ENCODE data around the gene HSPA12A. TPM values are rescaled to one million over a fixed set of nuclear protein-coding genes. Genes with fewer than 3 reads are reported as not detected.
"Not testable (repeated sequence)": the region's sequence is repeated elsewhere in the genome, so short reads cannot be mapped to it uniquely, and the experiment has no call there.

Gene HSPA12A
- total RNA-seq, 4 donors from 2014 or later = 6.4 to 9.9 (median 9.5) TPM

GRCh38 chr10:116715839-116716377 is 26.5 kb downstream of the HSPA12A start:
- intact Hi-C loops (cut with DNase I; ENCODE audit: low total_unique reads) = no loop called here

GRCh38 chr10:116715341-116715740 is 27.0 kb downstream of the HSPA12A start:
- intact Hi-C loops (cut with DNase I; ENCODE audit: low total_unique reads) = no loop called here
- WGBS, 2 donors = 81 to 83% methylated on average over 4 of the region's 4 CpGs
- no peak overlapping the region for H3K4me3 ChIP-seq (ENCODE audit: low read depth, poor library complexity, severe bottlenecking)
- TF ChIP-seq CTCF (IDR thresholded peaks at IDR 0.05) (no peak), POLR2A (IDR thresholded peaks at IDR 0.05) (no peak)
- no peak for DNase-seq (ENCODE audit: low spot score in 2 of 2)

More at GRCh38 chr10:116715839-116716377, 26.5 kb downstream of the HSPA12A start:
- WGBS, 2 donors = 92 to 98% methylated on average over 4 of the region's 4 CpGs
- no peak for DNase-seq (ENCODE audit: low spot score in 2 of 2)
- no peak overlapping the region for H3K4me3 ChIP-seq (ENCODE audit: low read depth, poor library complexity, severe bottlenecking)
- TF ChIP-seq POLR2A (IDR thresholded peaks at IDR 0.05) = no peak
- no peak for TF ChIP-seq CTCF (IDR thresholded peaks at IDR 0.05)

DNA sequence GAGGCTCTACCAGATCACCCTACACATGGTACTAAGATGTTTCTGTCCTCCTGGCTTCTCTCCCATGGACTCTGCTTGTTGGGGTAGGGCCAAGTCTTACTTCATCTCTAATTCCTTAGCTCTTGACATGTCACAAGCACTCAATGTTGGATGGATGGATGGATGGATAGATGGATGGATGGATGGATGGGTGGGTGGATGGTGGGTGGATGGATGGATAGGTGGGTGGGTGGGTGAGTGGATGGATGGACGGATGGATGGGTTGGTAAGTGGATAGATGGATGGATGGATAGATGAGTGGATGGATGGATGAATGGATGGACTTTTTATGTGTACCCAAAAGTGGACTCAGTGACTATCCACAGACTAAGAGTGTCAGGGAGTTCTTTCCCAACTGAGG is 28.5 kb downstream of the HSPA12A start:
- H3K4me3 ChIP-seq (ENCODE audit: low read depth, poor library complexity, severe bottlenecking) = no peak overlapping the region
- WGBS, 2 donors = 77 to 84% methylated on average over 1 of the region's 1 CpG
- TF ChIP-seq CTCF (IDR thresholded peaks at IDR 0.05) (no peak), POLR2A (IDR thresholded peaks at IDR 0.05) (no peak)
- no peak for DNase-seq (ENCODE audit: low spot score in 2 of 2)
- intact Hi-C loops (cut with DNase I; ENCODE audit: low total_unique reads) = no loop called here

GRCh38 chr10:116712989-116713543 is 29.3 kb downstream of the HSPA12A start:
- H3K4me3 ChIP-seq (ENCODE audit: low read depth, poor library complexity, severe bottlenecking) = no peak overlapping the region
- intact Hi-C loops (cut with DNase I; ENCODE audit: low total_unique reads) = no loop called here
- 69% methylated on average over 2 of the region's 2 CpGs for WGBS, 2 donors
- TF ChIP-seq CTCF (IDR thresholded peaks at IDR 0.05) = no peak
- DNase-seq (ENCODE audit: low spot score in 2 of 2) = no peak

GRCh38 chr10:116712519-116712918 is 29.8 kb downstream of the HSPA12A start:
- WGBS, 2 donors = 49 to 58% methylated on average over 3 of the region's 3 CpGs
- H3K4me3 ChIP-seq (ENCODE audit: low read depth, poor library complexity, severe bottlenecking) = no peak overlapping the region
- intact Hi-C loops (cut with DNase I; ENCODE audit: low total_unique reads) = no loop called here
- TF ChIP-seq CTCF (IDR thresholded peaks at IDR 0.05) (no peak), POLR2A (IDR thresholded peaks at IDR 0.05) (no peak)
- DNase-seq (ENCODE audit: low spot score in 2 of 2) = no peak

DNA sequence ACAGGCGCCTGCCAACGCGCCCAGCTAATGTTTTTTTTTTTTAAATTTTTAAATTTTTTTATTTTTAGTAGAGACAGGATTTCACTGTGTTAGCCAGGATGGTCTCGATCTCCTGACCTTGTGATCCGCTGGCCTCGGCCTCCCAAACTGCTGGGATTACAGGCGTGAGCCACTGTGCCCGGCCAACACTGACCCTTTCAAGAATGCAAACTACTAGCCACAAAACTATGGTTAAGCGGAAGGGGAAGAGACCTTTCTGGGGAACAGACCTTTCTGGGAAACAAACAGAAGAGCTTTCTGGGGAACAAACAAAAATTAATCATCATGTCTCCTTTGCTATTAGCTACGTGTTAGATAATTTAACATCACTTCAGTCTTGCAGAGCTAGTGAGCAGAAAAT is 30.6 kb downstream of the HSPA12A start:
- intact Hi-C loops (cut with DNase I; ENCODE audit: low total_unique reads); DNase-seq (ENCODE audit: low spot score in 2 of 2); H3K4me3 ChIP-seq (ENCODE audit: low read depth, poor library complexity, severe bottlenecking): not testable (repeated sequence)
- WGBS, 2 donors = 91% methylated on average over 10 of the region's 10 CpGs
